ENCODE results near the gene TMSB10. TPM values are rescaled to one million over a fixed set of nuclear protein-coding genes. Genes with fewer than 3 reads are reported as not detected.
A peak's percentile ranks its signal among the peaks of the same experiment; 100 is the strongest.

The TMSB10 gene
- total and polyA plus RNA-seq, 2 of the 13 experiments (the other 11 are each of a cell fraction or from before 2014, with no cell fraction given): 665 to 708 TPM

DNA sequence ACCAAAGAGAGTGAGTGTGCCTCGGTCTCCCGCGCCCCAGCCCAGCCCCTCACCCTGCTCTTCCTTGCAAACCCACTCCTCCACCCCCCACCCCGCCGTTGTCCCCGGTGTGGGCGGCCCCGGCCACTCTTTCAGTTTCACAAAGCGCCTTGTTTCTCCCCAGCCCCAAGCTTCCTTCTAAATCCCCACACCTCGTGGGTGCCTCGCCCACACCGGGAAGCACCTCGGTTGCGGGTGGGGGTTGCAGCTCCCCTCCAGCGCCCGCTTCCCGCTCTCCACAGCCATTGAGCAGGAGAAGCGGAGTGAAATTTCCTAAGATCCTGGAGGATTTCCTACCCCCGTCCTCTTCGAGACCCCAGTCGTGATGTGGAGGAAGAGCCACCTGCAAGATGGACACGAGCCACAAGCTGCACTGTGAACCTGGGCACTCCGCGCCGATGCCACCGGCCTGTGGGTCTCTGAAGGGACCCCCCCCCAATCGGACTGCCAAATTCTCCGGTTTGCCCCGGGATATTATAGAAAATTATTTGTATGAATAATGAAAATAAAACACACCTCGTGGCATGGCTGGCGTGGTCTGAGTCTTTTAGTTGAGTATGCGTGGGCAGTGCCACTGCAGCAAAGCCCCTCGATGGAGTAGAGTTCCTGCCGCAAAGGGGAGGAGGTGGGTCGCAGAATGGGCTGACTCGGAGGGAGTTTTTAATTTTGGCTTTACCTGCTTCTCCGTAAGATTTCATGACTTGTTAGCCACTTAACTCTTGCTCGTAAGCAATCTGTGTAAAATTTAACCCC is 848 bp downstream of the TMSB10 start:
- peak; percentile 10 for ATAC-seq
- intact Hi-C loops (cut with micrococcal nuclease; ENCODE audit: unreplicated experiment) (no loop called here), in situ Hi-C loops (cut with HindIII; ENCODE audit: extremely low pct_ligation_motif_present, low pct_unique_long_range_greater_than_20kb) (no loop called here)
- FAIRE-seq: no peak
- H2AFZ ChIP-seq (ENCODE audit: low read length): no peak overlapping the region
- H3K27ac ChIP-seq (ENCODE audit: extremely low read length, insufficient read depth, low read length): peak overlapping the region; percentile 65
- CTCF ChIA-PET (ENCODE audit: low intra/inter-chr PET ratio, low total read pairs): interaction anchor here (4.3 kb wide), 1 partner anchor 19 kb away, joined by 64 read pairs; no protein-coding TSS in a partner anchor
- H3K9ac ChIP-seq (ENCODE audit: insufficient read depth, low read depth, low read length): peak overlapping the region; percentile 97
- peaks cover 2 to 26% of the 10 kb centered on the region in 2 experiments; a peak in 2 of 5 replicates for H3K27me3 ChIP-seq (ENCODE audit: control insufficient read depth in 1 of 2, insufficient read depth in 2 of 2, low read length in 2 of 2)
- peak overlapping the region; percentile 99 for H3K4me2 ChIP-seq (ENCODE audit: low read depth, low read length)
- WGBS (ENCODE audit: low lambda C conversion rate): 10% methylated on average over 38 of the region's 38 CpGs
- peaks cover 5% of the 10 kb centered on the region; the same call in 1 of the 2 replicates for H3K9me3 ChIP-seq (ENCODE audit: low read length)
- H4K20me1 ChIP-seq (ENCODE audit: insufficient read depth, low read length): no peaks in the 10 kb centered on the region
- DNase-seq (ENCODE audit: low spot score): no peak
- peak overlapping the region; percentile 90 to 98 (median 98) for H3K4me3 ChIP-seq (replicated peaks in 1 of 3; ENCODE audit: insufficient read depth in 1 of 3, low read depth in 2 of 3, low read length in 3 of 3)
- H3K79me2 ChIP-seq (ENCODE audit: insufficient read depth, low read length): peaks cover 10% of the 10 kb centered on the region
- no peaks in the 10 kb centered on the region for H3K36me3 ChIP-seq (replicated peaks in 1 of 2; ENCODE audit: control insufficient read depth in 1 of 2, insufficient read depth in 2 of 2, low read length in 2 of 2)
- peaks cover 31% of the 10 kb centered on the region for H3K4me1 ChIP-seq (ENCODE audit: insufficient read depth, low read length)
- TSS peak; percentile 79 for BruUV-seq (replicated peaks)
- POLR2A ChIA-PET: interaction anchor here (0.8 to 7.5 kb wide), 8 partner anchors 12 to 448 kb away, joined by 3 to 141 read pairs (median 10); partner anchors contain the start of gene KCMF1
- no peak for TF ChIP-seq NR2F2 (IDR thresholded peaks at IDR 0.05; ENCODE audit: borderline replicate concordance, low read depth)
- TF ChIP-seq TBP (CRISPR knock-in tag; IDR thresholded peaks at IDR 0.05): no peak
- peak; percentile 48; the same call in 1 of the 2 replicates for TF ChIP-seq ZSCAN25 (CRISPR knock-in tag; IDR thresholded peaks at IDR 0.05)
- TF ChIP-seq ZNF564 (CRISPR knock-in tag; IDR thresholded peaks at IDR 0.05): no peak
- no peak for TF ChIP-seq ZSCAN12 (CRISPR knock-in tag; IDR thresholded peaks at IDR 0.05)
- no peak for TF ChIP-seq NONO (IDR thresholded peaks at IDR 0.05)
- no peak for TF ChIP-seq NONO (CRISPR knock-in tag; conservative IDR thresholded peaks at IDR 0.05)
- TF ChIP-seq, protein P1, sequence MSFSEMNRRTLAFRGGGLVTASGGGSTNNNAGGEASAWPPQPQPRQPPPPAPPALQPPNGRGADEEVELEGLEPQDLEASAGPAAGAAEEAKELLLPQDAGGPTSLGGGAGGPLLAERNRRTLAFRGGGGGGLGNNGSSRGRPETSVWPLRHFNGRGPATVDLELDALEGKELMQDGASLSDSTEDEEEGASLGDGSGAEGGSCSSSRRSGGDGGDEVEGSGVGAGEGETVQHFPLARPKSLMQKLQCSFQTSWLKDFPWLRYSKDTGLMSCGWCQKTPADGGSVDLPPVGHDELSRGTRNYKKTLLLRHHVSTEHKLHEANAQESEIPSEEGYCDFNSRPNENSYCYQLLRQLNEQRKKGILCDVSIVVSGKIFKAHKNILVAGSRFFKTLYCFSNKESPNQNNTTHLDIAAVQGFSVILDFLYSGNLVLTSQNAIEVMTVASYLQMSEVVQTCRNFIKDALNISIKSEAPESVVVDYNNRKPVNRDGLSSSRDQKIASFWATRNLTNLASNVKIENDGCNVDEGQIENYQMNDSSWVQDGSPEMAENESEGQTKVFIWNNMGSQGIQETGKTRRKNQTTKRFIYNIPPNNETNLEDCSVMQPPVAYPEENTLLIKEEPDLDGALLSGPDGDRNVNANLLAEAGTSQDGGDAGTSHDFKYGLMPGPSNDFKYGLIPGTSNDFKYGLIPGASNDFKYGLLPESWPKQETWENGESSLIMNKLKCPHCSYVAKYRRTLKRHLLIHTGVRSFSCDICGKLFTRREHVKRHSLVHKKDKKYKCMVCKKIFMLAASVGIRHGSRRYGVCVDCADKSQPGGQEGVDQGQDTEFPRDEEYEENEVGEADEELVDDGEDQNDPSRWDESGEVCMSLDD (CRISPR knock-in tag; IDR thresholded peaks at IDR 0.05; ENCODE audit: borderline replicate concordance): no peak
- no peak for TF ChIP-seq STAG1 (CRISPR knock-in tag; IDR thresholded peaks at IDR 0.05)
- no peak for TF ChIP-seq ZNF766 (CRISPR knock-in tag; IDR thresholded peaks at IDR 0.05; ENCODE audit: borderline replicate concordance)
- no peak for TF ChIP-seq MTF1 (CRISPR knock-in tag; IDR thresholded peaks at IDR 0.05)
- TF ChIP-seq PITX1 (CRISPR knock-in tag; IDR thresholded peaks at IDR 0.05): no peak
- no peak for TF ChIP-seq FLYWCH1 (CRISPR knock-in tag; IDR thresholded peaks at IDR 0.05)
- no peak for TF ChIP-seq SAFB2 (CRISPR knock-in tag; IDR thresholded peaks at IDR 0.05; ENCODE audit: borderline replicate concordance, low read depth)
- TF ChIP-seq THAP11 (CRISPR knock-in tag; IDR thresholded peaks at IDR 0.05): no peak
- no peak for TF ChIP-seq EP300 (IDR thresholded peaks at IDR 0.05; ENCODE audit: low read depth in 2 of 2, low read length in 2 of 2)
- TF ChIP-seq EP300 (CRISPR knock-in tag; IDR thresholded peaks at IDR 0.05; ENCODE audit: borderline replicate concordance): no peak
- no peak for TF ChIP-seq PAF1 (CRISPR knock-in tag; IDR thresholded peaks at IDR 0.05)
- TF ChIP-seq ZNF207 (IDR thresholded peaks at IDR 0.05; ENCODE audit: borderline replicate concordance): no peak
- no peak for TF ChIP-seq ZSCAN31 (CRISPR knock-in tag; IDR thresholded peaks at IDR 0.05; ENCODE audit: low read depth)
- no peak; the same call in 1 of the 2 replicates for TF ChIP-seq HES4 (CRISPR knock-in tag; IDR thresholded peaks at IDR 0.05; ENCODE audit: borderline replicate concordance)
- TF ChIP-seq, protein P2, sequence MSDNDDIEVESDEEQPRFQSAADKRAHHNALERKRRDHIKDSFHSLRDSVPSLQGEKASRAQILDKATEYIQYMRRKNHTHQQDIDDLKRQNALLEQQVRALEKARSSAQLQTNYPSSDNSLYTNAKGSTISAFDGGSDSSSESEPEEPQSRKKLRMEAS (IDR thresholded peaks at IDR 0.05): 0 out of 2 replicates have a peak, but pooled peaks have one; percentile 22
- no peak for TF ChIP-seq RAD21 (CRISPR knock-in tag; IDR thresholded peaks at IDR 0.05)
- TF ChIP-seq, protein P3, sequence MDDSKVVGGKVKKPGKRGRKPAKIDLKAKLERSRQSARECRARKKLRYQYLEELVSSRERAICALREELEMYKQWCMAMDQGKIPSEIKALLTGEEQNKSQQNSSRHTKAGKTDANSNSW (CRISPR knock-in tag; IDR thresholded peaks at IDR 0.05; ENCODE audit: borderline replicate concordance): 0 out of 2 replicates have a peak, but pooled peaks have one; percentile 49

Data from HepG2 (cell line).